Thyroid gland (tissue), 4 donors: ENCODE measurements around the gene UBE2Z. TPM values are rescaled to one million over a fixed set of nuclear protein-coding genes. Genes with fewer than 3 reads are reported as not detected.
A peak's percentile ranks its signal among the peaks of the same experiment; 100 is the strongest.

Experiments
- DNase-seq, 2 donors: peaks; one replicate each; pipeline ENCODE4 v3.0.0-alpha.2; 2019
- H3K27ac ChIP-seq, 3 donors: fragments of 200-600 bp; sonication (generic); 1 replicate in 2 of 3; 2 replicates in 1 of 3; pipeline ENCODE4 v1.5.1; 2016 to 2019; ENCODE audit warnings: mild to moderate bottlenecking in 1 of 3, moderate library complexity in 1 of 3
- H3K27me3 ChIP-seq: fragments of 200-600 bp; sonication (generic); one replicate; pipeline ENCODE4 v1.5.1; 2019
- H3K36me3 ChIP-seq, 2 donors: fragments of 200-600 bp; sonication (generic); one replicate each; pipeline ENCODE4 v1.5.1; 2016 to 2019
- H3K4me1 ChIP-seq, 2 donors: fragments of 200-600 bp; sonication (generic); one replicate each; pipeline ENCODE4 v1.5.1; 2017 to 2019
- H3K4me3 ChIP-seq, 3 donors: fragments of 200-600 bp; sonication (generic); replicated peaks in 1 of 3; 1 replicate in 2 of 3; 2 replicates in 1 of 3; pipeline ENCODE4 v1.5.1; 2016; ENCODE audit warnings: mild to moderate bottlenecking in 1 of 3
- H3K9me3 ChIP-seq: fragments of 200-600 bp; sonication (generic); one replicate; pipeline ENCODE4 v1.5.1; 2017
- CTCF ChIP-seq, 6 experiments: fragments of 200-600 bp in 3 of 6; fragments of 450-650 bp in 3 of 6; sonication (generic) in 3 of 6; IDR thresholded peaks; one replicate each; pipeline ENCODE4 v1.5.1; 2016 to 2019; ENCODE audit warnings: antibody characterized with exemption in 6 of 6, mild to moderate bottlenecking in 2 of 6, inconsistent platforms in 1 of 6, moderate library complexity in 1 of 6
- POLR2A ChIP-seq, 2 donors: fragments of 450-650 bp; IDR thresholded peaks; one replicate each; pipeline ENCODE4 v1.6.1; 2017; ENCODE audit warnings: antibody characterized with exemption in 2 of 2, mild to moderate bottlenecking in 2 of 2, moderate library complexity in 1 of 2
- WGBS, 2 donors: methylation state at CpG; one replicate each; pipeline ENCODE4 v1.1.5; 2017; 5-methylcytosine and 5-hydroxymethylcytosine counted together
- intact Hi-C: fragments of 100-400 bp; cut with DNase I; formaldehyde crosslinking; loops from one replicate; pipeline ENCODE4 v1.15.1; 2023
- total RNA-seq, 4 donors: library from RNA; depleted of rRNA; stranded (reverse); fragments of >200 nt; gene quantifications; one replicate each; pipeline ENCODE4 v1.2.3, GENCODE V29; 2016

Gene UBE2Z
- total RNA-seq, 4 donors from 2014 or later: 80.9 to 103 (median 99.0) TPM

- 25 to 45% methylated on average over 1 of the region's 1 CpG for WGBS, 2 donors
- Histone ChIP-seq H3K4me3 (no peak overlapping the region), H3K4me1 (peaks cover 5 to 14% of the 10 kb centered on the region in 2 donors), H3K36me3 (peaks cover 0 to 4% of the 10 kb centered on the region in 2 donors), H3K9me3 (no peaks in the 10 kb centered on the region), H3K27me3 (no peaks in the 10 kb centered on the region), H3K27ac (peak overlapping the region in 1 of 3 donors; percentile 35)
- intact Hi-C loops: no loop called here
- TF ChIP-seq POLR2A (IDR thresholded peaks at IDR 0.05) (no peak), CTCF (IDR thresholded peaks at IDR 0.05) (no peak)
- DNase-seq: peak; percentile 41 to 42
Measured at GRCh38 chr17:48901241-48901640, 7.0 kb upstream of the UBE2Z start.

- intact Hi-C loops: no loop called here
- no peak for DNase-seq
- Histone ChIP-seq H3K27me3 (no peaks in the 10 kb centered on the region), H3K4me1 (peaks cover 11 to 27% of the 10 kb centered on the region in 2 donors), H3K27ac (no peak overlapping the region), H3K9me3 (no peaks in the 10 kb centered on the region), H3K4me3 (no peak overlapping the region), H3K36me3 (no peaks in the 10 kb centered on the region)
- WGBS, 2 donors: 96 to 100% methylated on average over 1 of the region's 1 CpG
- TF ChIP-seq POLR2A (IDR thresholded peaks at IDR 0.05) (no peak), CTCF (IDR thresholded peaks at IDR 0.05) (no peak)
Measured at GRCh38 chr17:48903401-48903800, 4.8 kb upstream of the UBE2Z start.

- peaks cover 14 to 27% of the 10 kb centered on the region in 2 donors for H3K4me1 ChIP-seq
- no peak for DNase-seq
- no peak overlapping the region for H3K4me3 ChIP-seq
- H3K27ac ChIP-seq: no peak overlapping the region
- TF ChIP-seq POLR2A (IDR thresholded peaks at IDR 0.05): no peak
- no peak for TF ChIP-seq CTCF (IDR thresholded peaks at IDR 0.05)
- no peaks in the 10 kb centered on the region for H3K9me3 ChIP-seq
- H3K27me3 ChIP-seq: no peaks in the 10 kb centered on the region
- intact Hi-C loops: no loop called here
- no peaks in the 10 kb centered on the region for H3K36me3 ChIP-seq
- WGBS, 2 donors: 93 to 94% methylated on average over 7 of the region's 7 CpGs
Measured at GRCh38 chr17:48904428-48904827, 3.8 kb upstream of the UBE2Z start.

GRCh38 chr17:48905987-48906515 lies 2.2 kb upstream of the UBE2Z start:
- peak; percentile 59 to 60 for DNase-seq
- intact Hi-C loops: no loop called here
- TF ChIP-seq POLR2A (IDR thresholded peaks at IDR 0.05) (no peak), CTCF (IDR thresholded peaks at IDR 0.05) (no peak)
- Histone ChIP-seq H3K4me1 (peaks cover 30 to 39% of the 10 kb centered on the region in 2 donors), H3K9me3 (no peaks in the 10 kb centered on the region), H3K4me3 (no peak overlapping the region), H3K27ac (peak overlapping the region; percentile 61 to 72 (median 67)), H3K36me3 (peaks cover 0 to 2% of the 10 kb centered on the region in 2 donors), H3K27me3 (no peaks in the 10 kb centered on the region)
- 34 to 35% methylated on average over 9 of the region's 9 CpGs for WGBS, 2 donors

- Histone ChIP-seq H3K9me3 (no peaks in the 10 kb centered on the region), H3K4me1 (peaks cover 32 to 39% of the 10 kb centered on the region in 2 donors), H3K4me3 (peak overlapping the region in 2 of 3 donors; percentile 20 to 67), H3K27me3 (no peaks in the 10 kb centered on the region), H3K27ac (peak overlapping the region; percentile 75 to 87 (median 85)), H3K36me3 (peaks cover 0 to 4% of the 10 kb centered on the region in 2 donors)
- intact Hi-C loops: no loop called here
- TF ChIP-seq POLR2A (IDR thresholded peaks at IDR 0.05): no peak
- no peak for DNase-seq
- 47% methylated on average over 2 of the region's 2 CpGs for WGBS, 2 donors
Measured at GRCh38 chr17:48907713-48908046, 527 bp upstream of the UBE2Z start.
